Occipital lobe (tissue), 2 donors: ENCODE data around the gene RHOD. TPM values are rescaled to one million over a fixed set of nuclear protein-coding genes. Genes with fewer than 3 reads are reported as not detected.

Source experiments
- DNase-seq: peaks from one replicate; lab custom pipeline; 2025; lab: John Stamatoyannopoulos, UW
- total RNA-seq: library from RNA; depleted of rRNA; stranded (reverse); fragments of >200 nt; gene quantifications from one replicate; pipeline ENCODE4 v1.2.3, GENCODE V29; 2014

RHOD gene
- total RNA-seq, 1 donor from 2014 or later = not detected

GRCh38 chr11:67031791-67032561 lies 24.7 kb upstream of the RHOD start:
- DNase-seq = no peak

- no peak for DNase-seq
These were observed 23.7 kb upstream of the RHOD start for GRCh38 chr11:67032830-67033551.

GRCh38 chr11:67033661-67034166 lies 22.9 kb upstream of the RHOD start:
- DNase-seq = peak; percentile 45

GRCh38 chr11:67034350-67034749 lies 22.3 kb upstream of the RHOD start:
- DNase-seq = no peak

GRCh38 chr11:67040147-67040546 lies 16.5 kb upstream of the RHOD start:
- no peak for DNase-seq

GRCh38 chr11:67041602-67042001 lies 15.0 kb upstream of the RHOD start:
- no peak for DNase-seq

- DNase-seq = no peak
These were observed 12.9 kb upstream of the RHOD start for GRCh38 chr11:67043572-67044349.

- DNase-seq = no peak
These were observed 12.2 kb upstream of the RHOD start for GRCh38 chr11:67044496-67044895.

GRCh38 chr11:67045314-67045713 lies 11.3 kb upstream of the RHOD start:
- peak; percentile 59 for DNase-seq

GRCh38 chr11:67048515-67049130 lies 8.0 kb upstream of the RHOD start:
- no peak for DNase-seq

- DNase-seq = no peak
These were observed 6.5 kb upstream of the RHOD start for GRCh38 chr11:67050139-67050538.

- no peak for DNase-seq
These were observed 5.3 kb upstream of the RHOD start for GRCh38 chr11:67051180-67051893.

GRCh38 chr11:67051945-67052488 lies 4.6 kb upstream of the RHOD start:
- DNase-seq = no peak

GRCh38 chr11:67052891-67053290 lies 3.8 kb upstream of the RHOD start:
- no peak for DNase-seq

- DNase-seq = no peak
These were observed 2.7 kb upstream of the RHOD start for GRCh38 chr11:67053896-67054329.

GRCh38 chr11:67054346-67054835 lies 2.3 kb upstream of the RHOD start:
- DNase-seq = no peak

GRCh38 chr11:67054836-67055523 lies 1.7 kb upstream of the RHOD start:
- DNase-seq = no peak

GRCh38 chr11:67055812-67056211 lies 835 bp upstream of the RHOD start:
- DNase-seq = no peak

GRCh38 chr11:67057205-67057672 lies 592 bp downstream of the RHOD start:
- no peak for DNase-seq

- DNase-seq = no peak
These were observed 1.9 kb downstream of the RHOD start for GRCh38 chr11:67058506-67058905.
